Peyer's patch (tissue), 4 donors: Measurements from ENCODE around the gene NPAT.

Experiments
- CTCF ChIP-seq, 6 experiments: fragments of 450-650 bp in 4 of 6; fragments of 200-600 bp in 2 of 6; sonication (generic) in 1 of 6; IDR thresholded peaks; one replicate each; pipeline ENCODE4 v1.5.1; 2017 to 2019; ENCODE audit warnings: antibody characterized with exemption in 6 of 6, mild to moderate bottlenecking in 3 of 6, moderate library complexity in 1 of 6
- POLR2A ChIP-seq, 2 donors: fragments of 450-650 bp; IDR thresholded peaks; one replicate each; pipeline ENCODE4 v1.5.1; 2017; ENCODE audit warnings: antibody characterized with exemption in 2 of 2, mild to moderate bottlenecking in 2 of 2, moderate library complexity in 2 of 2

DNA sequence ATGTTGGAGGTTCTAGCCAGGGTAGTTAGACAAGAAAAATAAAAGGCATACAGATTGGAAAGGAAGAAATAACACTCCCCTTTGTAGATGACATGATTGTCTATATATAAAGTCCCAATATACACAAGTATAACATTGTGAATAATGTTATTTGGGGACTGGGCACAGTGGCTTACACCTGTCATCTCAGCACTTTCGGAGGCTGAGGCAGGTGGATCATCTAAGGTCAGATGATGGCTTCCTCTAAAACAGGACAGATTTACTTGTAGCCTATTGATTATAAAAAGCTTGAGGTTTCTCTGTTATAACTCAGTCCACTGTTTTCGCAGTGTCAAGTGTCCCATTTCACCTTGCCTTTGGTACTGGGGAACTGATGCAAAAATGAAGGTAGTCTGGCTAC, 20.0 kb upstream of the NPAT start:
- TF ChIP-seq CTCF (IDR thresholded peaks at IDR 0.05) (no peak), POLR2A (IDR thresholded peaks at IDR 0.05) (no peak)
